ES-I3 (cell line): Measurements from ENCODE around the gene KRTAP10-5.
"Not testable (repeated sequence)": the region's sequence is repeated elsewhere in the genome, so short reads cannot be mapped to it uniquely, and the experiment has no call there.

Experiments used
- H3K36me3 ChIP-seq: 2 replicates; pipeline ENCODE4 v1.6.1; 2013; ENCODE audit warnings: mild to moderate bottlenecking, low read length, control low read depth, moderate library complexity; ENCODE audit not compliant: insufficient read depth
- H3K4me1 ChIP-seq: 2 replicates; pipeline ENCODE4 v1.6.1; 2013; ENCODE audit warnings: mild to moderate bottlenecking, control low read depth, low read length; ENCODE audit not compliant: insufficient read depth
- H3K9ac ChIP-seq: 2 replicates; pipeline ENCODE4 v1.6.1; 2013; ENCODE audit warnings: low read depth, mild to moderate bottlenecking, low read length, moderate library complexity
- H3K9me3 ChIP-seq: 2 replicates; pipeline ENCODE4 v1.6.1; 2013; ENCODE audit warnings: mild to moderate bottlenecking, low read length, moderate library complexity; ENCODE audit not compliant: control insufficient read depth, insufficient read depth

KRTAP10-5 gene

GRCh38 chr21:44590897-44591800, 10.7 kb upstream of the KRTAP10-5 start:
- not testable (repeated sequence) for H3K4me1 ChIP-seq, H3K9me3 ChIP-seq, H3K9ac ChIP-seq, H3K36me3 ChIP-seq

- no peaks in the 10 kb centered on the region for H3K36me3 ChIP-seq
- H3K9me3 ChIP-seq: no peaks in the 10 kb centered on the region
- H3K4me1 ChIP-seq: peaks cover 4% of the 10 kb centered on the region; the same call in 1 of the 2 replicates
- no peak overlapping the region for H3K9ac ChIP-seq
These were observed 9.9 kb upstream of the KRTAP10-5 start for GRCh38 chr21:44590311-44590721.

- H3K4me1 ChIP-seq: peaks cover 4% of the 10 kb centered on the region; the same call in 1 of the 2 replicates
- no peaks in the 10 kb centered on the region for H3K36me3 ChIP-seq
- no peaks in the 10 kb centered on the region for H3K9me3 ChIP-seq
- no peak overlapping the region for H3K9ac ChIP-seq
These were observed 9.3 kb upstream of the KRTAP10-5 start for GRCh38 chr21:44589586-44590305.

GRCh38 chr21:44589094-44589493, 8.7 kb upstream of the KRTAP10-5 start:
- Histone ChIP-seq H3K36me3 (no peaks in the 10 kb centered on the region), H3K9ac (no peak overlapping the region), H3K9me3 (no peaks in the 10 kb centered on the region), H3K4me1 (peaks cover 4% of the 10 kb centered on the region; the same call in 1 of the 2 replicates)

- no peak overlapping the region for H3K9ac ChIP-seq
- H3K4me1 ChIP-seq: no peaks in the 10 kb centered on the region
- no peaks in the 10 kb centered on the region for H3K36me3 ChIP-seq
These were observed 5.5 kb upstream of the KRTAP10-5 start for GRCh38 chr21:44585892-44586291.

DNA sequence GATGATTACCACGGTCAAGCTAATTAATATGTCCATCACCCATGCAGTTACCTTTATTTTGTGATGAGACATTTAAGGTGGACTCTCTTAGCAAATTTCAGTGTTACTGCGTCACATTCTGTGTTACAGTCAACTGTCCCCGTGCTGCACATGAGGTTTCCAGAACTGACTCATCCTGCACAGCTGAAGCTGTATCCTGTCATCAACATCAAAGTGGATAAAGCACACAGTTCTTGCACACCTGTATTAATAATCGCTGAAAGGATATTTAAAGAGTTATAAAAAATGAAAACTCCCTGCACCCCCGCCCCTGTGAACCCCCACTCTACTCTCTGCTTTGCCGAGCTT, 3.4 kb upstream of the KRTAP10-5 start:
- Histone ChIP-seq H3K36me3 (no peaks in the 10 kb centered on the region), H3K9ac (no peak overlapping the region), H3K4me1 (no peaks in the 10 kb centered on the region), H3K9me3 (no peaks in the 10 kb centered on the region; the same call in 1 of the 2 replicates)

More at GRCh38 chr21:44585892-44586291, 5.5 kb upstream of the KRTAP10-5 start:
- no peaks in the 10 kb centered on the region; the same call in 1 of the 2 replicates for H3K9me3 ChIP-seq

DNA sequence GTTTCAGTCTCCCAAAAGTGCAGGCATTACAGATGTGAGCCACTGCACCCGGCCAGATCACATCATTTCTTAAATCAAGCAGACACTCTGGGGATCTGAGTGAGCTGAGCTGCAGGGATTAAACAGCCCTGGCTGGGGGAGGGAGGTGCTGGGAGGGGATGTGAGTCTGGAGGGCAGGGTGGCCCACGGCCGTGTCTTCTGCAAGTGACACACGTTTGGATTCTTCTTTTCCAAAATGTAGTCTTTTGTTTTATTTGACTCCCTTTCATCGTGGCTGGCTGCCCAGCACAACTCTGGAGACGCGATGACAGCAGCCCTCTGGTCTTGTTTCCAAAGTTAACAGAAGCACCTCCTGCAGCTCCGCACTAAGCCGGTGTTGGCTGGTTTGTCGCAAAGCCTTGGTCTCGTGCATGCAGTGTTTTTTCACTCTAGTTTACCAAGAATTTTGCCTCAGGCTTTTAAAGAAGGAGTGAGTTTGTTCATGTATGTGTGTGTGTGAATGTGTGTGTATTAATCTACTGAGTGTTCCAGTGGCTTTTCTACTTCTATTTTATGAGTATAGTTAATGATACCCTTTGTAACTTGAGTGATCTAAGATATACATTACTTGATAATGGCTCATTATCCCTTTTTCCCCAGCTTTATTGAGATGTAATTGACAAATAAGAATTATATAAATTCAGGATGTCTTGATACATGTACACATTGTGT, 2.8 kb upstream of the KRTAP10-5 start:
- H3K9ac ChIP-seq: no peak overlapping the region
- H3K4me1 ChIP-seq: no peaks in the 10 kb centered on the region
- H3K9me3 ChIP-seq: no peaks in the 10 kb centered on the region; the same call in 1 of the 2 replicates

DNA sequence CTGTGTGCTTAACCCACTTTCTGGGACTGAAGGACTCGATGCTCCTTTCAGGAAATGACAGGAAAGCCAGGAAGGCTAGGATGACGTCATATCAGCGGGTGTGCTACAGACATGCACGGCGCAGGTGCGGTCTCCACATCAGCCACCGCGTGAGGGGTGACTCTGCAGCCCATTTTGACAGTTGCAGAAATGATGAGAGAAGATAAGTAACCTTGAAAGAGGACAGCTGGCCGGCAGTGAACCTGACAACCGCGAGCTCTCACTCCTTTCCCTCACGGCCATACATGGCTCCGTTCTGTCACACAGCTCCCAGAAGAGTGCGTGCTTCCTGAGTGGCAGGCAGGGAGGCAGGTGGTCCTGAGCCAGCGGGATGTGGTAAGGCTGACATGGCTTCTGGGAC, 1.7 kb upstream of the KRTAP10-5 start:
- Histone ChIP-seq H3K9me3 (peaks cover 2% of the 10 kb centered on the region; the same call in 1 of the 2 replicates), H3K36me3 (no peaks in the 10 kb centered on the region), H3K4me1 (no peaks in the 10 kb centered on the region), H3K9ac (no peak overlapping the region)

More for the DNA sequence above, 2.8 kb upstream of the KRTAP10-5 start:
- no peaks in the 10 kb centered on the region for H3K36me3 ChIP-seq

GRCh38 chr21:44581158-44581557, 754 bp upstream of the KRTAP10-5 start:
- Histone ChIP-seq H3K36me3 (no peaks in the 10 kb centered on the region), H3K9ac (no peak overlapping the region), H3K9me3 (peaks cover 9% of the 10 kb centered on the region), H3K4me1 (no peaks in the 10 kb centered on the region)

GRCh38 chr21:44579833-44580144, 615 bp downstream of the KRTAP10-5 start:
- peaks cover 9% of the 10 kb centered on the region for H3K9me3 ChIP-seq
- H3K9ac ChIP-seq: no peak overlapping the region
- no peaks in the 10 kb centered on the region for H3K4me1 ChIP-seq
- no peaks in the 10 kb centered on the region for H3K36me3 ChIP-seq

DNA sequence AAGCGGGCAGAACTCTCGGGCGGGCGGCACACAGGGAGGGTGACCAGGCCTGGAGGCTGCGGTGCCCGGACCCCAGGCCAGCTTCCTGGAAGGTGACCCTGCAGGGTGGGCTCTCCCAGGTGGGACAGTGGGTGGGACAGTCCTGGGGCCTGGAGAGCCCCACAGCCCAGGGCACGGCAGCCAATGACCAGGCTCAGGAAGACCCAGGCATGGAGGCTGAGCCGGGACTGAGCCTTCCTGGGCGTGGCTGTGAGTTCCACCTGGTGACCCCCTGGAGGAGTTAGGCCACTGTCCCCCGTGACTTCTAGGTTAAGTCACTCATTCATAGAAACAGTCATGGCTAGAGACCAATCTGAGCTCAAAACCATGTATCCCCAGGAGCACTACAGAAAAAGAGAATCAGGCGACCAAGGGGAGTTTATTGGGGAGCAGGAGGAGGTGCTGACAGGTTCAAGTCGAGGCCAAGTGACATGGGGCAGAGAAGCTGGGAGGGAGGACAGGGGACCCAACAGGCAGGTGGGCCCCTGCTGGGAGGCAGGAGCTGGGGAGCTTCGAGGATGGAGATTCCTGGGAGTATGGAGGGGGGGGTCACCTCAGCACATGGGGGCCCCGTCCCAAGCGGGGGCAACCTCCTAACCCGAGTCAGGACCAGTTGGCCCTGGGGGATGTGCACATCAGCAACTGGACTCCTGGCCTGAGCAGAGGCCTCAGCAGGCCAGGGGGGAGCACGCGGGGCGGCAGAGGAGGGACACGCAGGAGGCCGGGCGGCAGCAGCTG, 1.2 kb downstream of the KRTAP10-5 start:
- H3K4me1 ChIP-seq: no peaks in the 10 kb centered on the region
- peaks cover 9% of the 10 kb centered on the region for H3K9me3 ChIP-seq
- H3K9ac ChIP-seq: no peak overlapping the region
- H3K36me3 ChIP-seq: no peaks in the 10 kb centered on the region

DNA sequence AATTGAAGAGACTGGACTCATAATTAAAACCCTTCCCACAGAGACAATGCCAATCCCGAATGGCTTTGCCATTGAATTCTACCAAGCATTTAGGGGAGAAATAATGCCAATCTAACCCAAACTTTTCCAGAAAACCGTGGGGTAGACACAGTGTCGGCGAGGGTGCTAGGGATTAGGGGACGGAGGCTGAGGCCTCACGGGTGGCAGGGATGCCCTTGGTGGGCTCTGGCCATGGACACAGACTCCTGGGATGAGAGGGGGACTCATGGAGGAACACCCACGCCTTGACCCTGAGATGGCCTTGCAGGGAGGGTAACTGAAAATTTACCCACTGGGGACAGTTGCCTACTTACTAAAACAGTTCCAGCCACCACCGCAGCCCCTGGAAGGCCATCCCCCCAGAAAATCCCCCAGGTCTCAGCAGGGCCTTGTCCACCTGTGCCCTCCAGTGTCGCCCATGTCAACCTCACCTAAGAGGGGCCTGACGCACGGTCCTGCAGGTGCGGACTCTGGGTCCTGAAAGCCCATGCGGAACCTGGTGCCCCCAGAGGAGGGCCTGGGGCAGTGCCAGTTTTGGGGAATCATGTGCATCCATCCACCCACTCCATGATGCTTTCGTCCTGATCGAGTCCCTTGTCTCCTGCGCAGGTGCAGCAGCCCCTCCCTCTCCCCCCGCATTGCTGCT, 1.9 kb downstream of the KRTAP10-5 start:
- Histone ChIP-seq H3K36me3 (no peaks in the 10 kb centered on the region), H3K9ac (no peak overlapping the region), H3K9me3 (peaks cover 9% of the 10 kb centered on the region), H3K4me1 (no peaks in the 10 kb centered on the region)

- Histone ChIP-seq H3K36me3 (no peaks in the 10 kb centered on the region), H3K4me1 (no peaks in the 10 kb centered on the region), H3K9ac (no peak overlapping the region), H3K9me3 (peaks cover 9% of the 10 kb centered on the region)
These were observed 4.4 kb downstream of the KRTAP10-5 start for GRCh38 chr21:44576025-44576420.
